ENCODE data around the gene GPR158. TPM values are rescaled to one million over a fixed set of nuclear protein-coding genes. Genes with fewer than 3 reads are reported as not detected.

Gene GPR158
- total and polyA plus RNA-seq, 2 of the 8 experiments (the other 6 are each of a cell fraction or from before 2014, with no cell fraction given) = 0.14 to 0.78 TPM

DNA sequence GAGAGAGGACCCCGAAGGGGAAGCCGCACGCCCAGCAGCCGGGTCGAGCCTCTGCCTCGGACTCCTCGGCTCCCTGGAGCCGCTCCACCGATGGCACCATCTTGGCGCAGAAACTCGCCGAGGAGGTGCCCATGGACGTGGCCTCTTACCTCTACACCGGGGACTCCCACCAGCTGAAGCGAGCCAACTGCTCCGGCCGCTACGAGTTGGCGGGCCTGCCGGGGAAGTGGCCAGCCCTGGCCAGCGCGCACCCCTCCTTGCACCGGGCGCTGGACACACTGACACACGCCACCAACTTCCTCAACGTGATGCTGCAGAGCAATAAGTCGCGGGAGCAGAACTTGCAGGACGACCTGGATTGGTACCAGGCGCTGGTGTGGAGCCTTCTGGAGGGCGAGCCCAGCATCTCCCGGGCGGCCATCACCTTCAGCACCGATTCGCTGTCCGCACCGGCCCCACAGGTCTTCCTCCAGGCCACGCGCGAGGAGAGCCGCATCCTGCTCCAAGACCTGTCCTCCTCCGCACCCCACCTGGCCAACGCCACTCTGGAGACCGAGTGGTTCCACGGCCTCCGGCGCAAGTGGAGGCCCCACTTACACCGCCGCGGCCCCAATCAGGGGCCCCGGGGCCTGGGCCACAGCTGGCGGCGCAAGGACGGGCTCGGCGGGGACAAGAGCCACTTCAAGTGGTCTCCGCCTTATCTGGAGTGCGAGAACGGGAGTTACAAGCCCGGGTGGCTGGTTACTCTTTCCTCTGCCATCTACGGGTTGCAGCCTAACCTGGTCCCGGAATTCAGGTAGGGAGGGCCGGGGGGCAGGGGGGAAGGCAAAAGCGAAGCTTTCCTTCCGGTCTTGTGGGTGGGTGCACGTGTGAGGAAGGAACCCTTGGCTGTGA, 973 bp downstream of the GPR158 start:
- no peaks in the 10 kb centered on the region for H3K79me1 ChIP-seq (ENCODE audit: low read depth, low read length)
- 2% methylated on average over 53 of the region's 66 CpGs; no CpG with 5 or more reads in 1 of the 2 experiments for WGBS, 2 experiments (ENCODE audit: extremely low coverage in 1 of 2, insufficient coverage in 1 of 2, insufficient read length in 1 of 2, insufficient replicate concordance in 2 of 2, low coverage in 1 of 2, low lambda C conversion rate in 2 of 2, missing lambda C conversion rate in 1 of 2)
- H4K5ac ChIP-seq (ENCODE audit: insufficient read length, low read depth, low read length) = no peak overlapping the region
- H3K9me3 ChIP-seq (ENCODE audit: insufficient read depth in 2 of 2, low read depth in 1 of 2, low read length in 1 of 2) = no peaks in the 10 kb centered on the region
- FAIRE-seq (no peak), DNase-seq (ENCODE audit: low read depth in 1 of 2, low spot score in 2 of 2) (peak in 1 of 2 experiments; percentile 68)
- H2AK5ac ChIP-seq (ENCODE audit: low read depth, low read length) = no peak overlapping the region
- no peak overlapping the region for H4K91ac ChIP-seq (replicated peaks; ENCODE audit: insufficient read length, low read length)
- no peak overlapping the region for H2BK15ac ChIP-seq (ENCODE audit: low read length)
- no peak overlapping the region for H3K9ac ChIP-seq (replicated peaks in 1 of 4; ENCODE audit: extremely low read depth in 1 of 4, low read depth in 3 of 4, low read length in 3 of 4)
- H2BK12ac ChIP-seq (ENCODE audit: low read depth, low read length) = no peak overlapping the region
- no peak overlapping the region for H3K14ac ChIP-seq (ENCODE audit: insufficient read length)
- H3K79me2 ChIP-seq (ENCODE audit: control insufficient read depth in 1 of 2, insufficient read depth in 2 of 2, low read length in 2 of 2) = no peaks in the 10 kb centered on the region
- CTCF ChIA-PET (ENCODE audit: partially characterized antibody) = interaction anchor here (0.6 to 4.0 kb wide), 5 partner anchors 12 to 834 kb away, joined by 3 to 16 read pairs (median 4); no protein-coding TSS in a partner anchor
- H2BK20ac ChIP-seq (ENCODE audit: low read length) = no peak overlapping the region
- peaks cover 0 to 8% (median 5%) of the 10 kb centered on the region in 4 experiments; a peak in 6 of 7 replicates for H3K4me1 ChIP-seq (replicated peaks in 1 of 4; ENCODE audit: control insufficient read depth in 3 of 4, insufficient read depth in 4 of 4, low read length in 3 of 4)
- no peak overlapping the region for H2BK120ac ChIP-seq (replicated peaks; ENCODE audit: low read depth, low read length)
- H4K20me1 ChIP-seq (replicated peaks in 1 of 2; ENCODE audit: control insufficient read depth in 1 of 2, insufficient read depth in 2 of 2, low read length in 2 of 2) = peaks cover 0 to 7% of the 10 kb centered on the region in 2 experiments
- H3K23ac ChIP-seq (ENCODE audit: insufficient read length) = no peak overlapping the region
- no peak overlapping the region; the same call in 1 of the 2 replicates for H3K18ac ChIP-seq (ENCODE audit: extremely low read depth, low read length)
- H2BK5ac ChIP-seq (ENCODE audit: low read depth, low read length) = no peak overlapping the region
- no peak overlapping the region for H3K4ac ChIP-seq (replicated peaks; ENCODE audit: insufficient read length, low read depth, low read length)
- H3K36me3 ChIP-seq (ENCODE audit: control insufficient read depth in 2 of 4, insufficient read depth in 4 of 4, low read length in 3 of 4) = no peaks in the 10 kb centered on the region
- H3K27me3 ChIP-seq (replicated peaks in 1 of 4; ENCODE audit: control insufficient read depth in 3 of 4, extremely low read depth in 1 of 4, insufficient read depth in 3 of 4, low read length in 3 of 4) = peaks cover 7 to 28% (median 27%) of the 10 kb centered on the region in 4 experiments; a peak in 6 of 7 replicates
- peak overlapping the region; percentile 87 to 99 for H3K4me2 ChIP-seq (ENCODE audit: insufficient read depth in 1 of 2, low read depth in 2 of 2, low read length in 2 of 2)
- peak overlapping the region; percentile 63 to 93 (median 74) for H3K4me3 ChIP-seq (ENCODE audit: extremely low read depth in 1 of 4, insufficient read depth in 2 of 4, low read depth in 3 of 4, low read length in 4 of 4)
- peaks cover 22% of the 10 kb centered on the region; the same call in 1 of the 2 replicates for H3K23me2 ChIP-seq (ENCODE audit: low read depth, low read length)
- H3K56ac ChIP-seq (replicated peaks; ENCODE audit: insufficient read length, low read depth, low read length) = no peak overlapping the region
- POLR2A ChIA-PET (ENCODE audit: partially characterized antibody) = interaction anchor here (0.9 kb wide), 1 partner anchor 224 kb away, joined by 3 read pairs; the partner anchor contains the start of gene PRTFDC1
- H3K27ac ChIP-seq (ENCODE audit: low read depth, low read length) = no peak overlapping the region
- no peak overlapping the region; the same call in 1 of the 2 replicates for H4K8ac ChIP-seq (ENCODE audit: extremely low read depth, insufficient read depth, low read length)
- H2AFZ ChIP-seq (ENCODE audit: low read length) = peak overlapping the region; percentile 92; the same call in 1 of the 2 replicates
- TF ChIP-seq KDM1A (IDR thresholded peaks at IDR 0.05; ENCODE audit: borderline replicate concordance, low read length) (no peak), POU5F1 (IDR thresholded peaks at IDR 0.05; ENCODE audit: low read depth, low read length) (no peak), JUND (IDR thresholded peaks at IDR 0.05; ENCODE audit: low read length) (no peak), USF2 (IDR thresholded peaks at IDR 0.05; ENCODE audit: low read length) (no peak), SAP30 (IDR thresholded peaks at IDR 0.05; ENCODE audit: insufficient read depth, insufficient replicate concordance, low read length) (no peak), GTF2F1 (IDR thresholded peaks at IDR 0.05; ENCODE audit: borderline replicate concordance, low read depth, low read length) (no peak), MAFK (IDR thresholded peaks at IDR 0.05; ENCODE audit: low read depth, low read length) (no peak), ZNF274 (IDR thresholded peaks at IDR 0.05; ENCODE audit: borderline replicate concordance, extremely low read depth, low read length) (no peak), YY1 (IDR thresholded peaks at IDR 0.05; ENCODE audit: low read depth, low read length) (0 out of 2 replicates have a peak, but pooled peaks have one; percentile 11)
